SH-SY5Y (cell line): ENCODE results near the gene GAB2.

ENCODE experiments used
- GATA2 ChIP-seq: IDR thresholded peaks from 2 replicates; pipeline ENCODE4 v1.6.1; 2011; ENCODE audit warnings: mild to moderate bottlenecking, low read depth, low read length
- GATA3 ChIP-seq: IDR thresholded peaks from 2 replicates; pipeline ENCODE4 v1.6.1; 2011; ENCODE audit warnings: low read depth, mild to moderate bottlenecking, low read length, moderate library complexity

GRCh38 chr11:78425399-78426070 lies 7.9 kb upstream of the GAB2 start:
- TF ChIP-seq GATA2: peak; percentile 33
- TF ChIP-seq GATA3: no peak
